Measurements from ENCODE around the gene ZNF521. TPM values are rescaled to one million over a fixed set of nuclear protein-coding genes. Genes with fewer than 3 reads are reported as not detected.

The ZNF521 gene
- total RNA-seq, 3 donors from 2014 or later = 3.2 to 11.6 (median 7.9) TPM

DNA sequence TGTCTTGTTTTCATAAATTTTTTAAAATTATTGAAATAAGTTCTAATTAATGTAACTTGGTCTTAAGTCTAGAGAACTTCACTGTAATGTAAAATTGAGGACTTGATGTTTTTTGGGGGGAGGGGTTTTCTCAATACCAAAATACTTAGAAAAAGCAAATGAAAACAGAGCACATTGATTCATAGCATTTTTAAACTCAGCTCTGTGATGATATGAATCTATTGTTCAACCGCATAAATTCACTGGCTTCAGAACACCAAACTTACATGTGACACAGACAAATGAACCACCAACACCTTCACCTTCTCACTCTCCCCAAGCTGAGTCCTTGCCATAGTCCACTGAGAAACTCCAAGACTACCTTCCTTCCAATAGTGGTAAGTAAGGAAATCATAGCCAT, 108.2 kb downstream of the ZNF521 start:
- Histone ChIP-seq H3K9me3 (no peaks in the 10 kb centered on the region), H3K36me3 (ENCODE audit: low read depth) (no peaks in the 10 kb centered on the region), H3K4me3 (no peak overlapping the region), H3K4me1 (ENCODE audit: low read depth) (no peaks in the 10 kb centered on the region)
- ATAC-seq (no peak), DNase-seq (no peak)
- intact Hi-C loops (cut with DNase I, micrococcal nuclease) = no loop called here
- no peak for TF ChIP-seq CTCF (IDR thresholded peaks at IDR 0.05)

DNA sequence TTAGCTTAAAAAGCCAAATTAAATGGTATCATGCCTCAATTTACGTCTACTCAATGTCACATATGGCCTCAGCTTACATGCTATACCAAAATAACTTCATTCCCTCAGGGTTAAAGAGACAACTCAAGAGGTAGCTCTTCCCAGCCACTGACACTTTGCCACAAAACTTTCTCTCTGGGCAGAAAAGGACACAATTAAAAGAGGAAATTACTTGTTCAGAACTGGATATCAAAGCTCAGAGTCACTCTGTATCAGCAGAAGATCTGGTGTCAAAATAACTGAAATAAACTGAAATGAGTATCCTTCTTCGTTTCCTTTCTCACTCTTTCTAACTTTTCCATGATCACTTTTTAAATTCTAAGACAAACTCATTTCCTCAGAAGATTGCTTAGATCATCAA, 108.7 kb downstream of the ZNF521 start:
- intact Hi-C loops (cut with DNase I, micrococcal nuclease) = no loop called here
- ATAC-seq = no peak

GRCh38 chr18:25240420-25240770, 111.6 kb downstream of the ZNF521 start:
- Histone ChIP-seq H3K9me3 (no peaks in the 10 kb centered on the region), H3K36me3 (ENCODE audit: low read depth) (no peaks in the 10 kb centered on the region), H3K4me3 (no peak overlapping the region), H3K4me1 (ENCODE audit: low read depth) (no peaks in the 10 kb centered on the region)
- DNase-seq = no peak
- intact Hi-C loops (cut with DNase I, micrococcal nuclease) = no loop called here
- no peak for TF ChIP-seq CTCF (IDR thresholded peaks at IDR 0.05)
- ATAC-seq = no peak

More for the DNA sequence above, 108.7 kb downstream of the ZNF521 start:
- no peak for TF ChIP-seq CTCF (IDR thresholded peaks at IDR 0.05)
- no peaks in the 10 kb centered on the region for H3K36me3 ChIP-seq (ENCODE audit: low read depth)
- no peak for DNase-seq
- H3K4me1 ChIP-seq (ENCODE audit: low read depth) = no peaks in the 10 kb centered on the region
- no peaks in the 10 kb centered on the region for H3K9me3 ChIP-seq
- H3K4me3 ChIP-seq = no peak overlapping the region

- DNase-seq (no peak), ATAC-seq (no peak)
- Histone ChIP-seq H3K9me3 (no peaks in the 10 kb centered on the region), H3K4me1 (ENCODE audit: low read depth) (no peaks in the 10 kb centered on the region), H3K36me3 (ENCODE audit: low read depth) (no peaks in the 10 kb centered on the region), H3K4me3 (no peak overlapping the region)
- no peak for TF ChIP-seq CTCF (IDR thresholded peaks at IDR 0.05)
- intact Hi-C loops (cut with DNase I, micrococcal nuclease) = no loop called here
Measured at GRCh38 chr18:25239581-25240419, 112.2 kb downstream of the ZNF521 start.

GRCh38 chr18:25239151-25239550, 112.8 kb downstream of the ZNF521 start:
- no peaks in the 10 kb centered on the region for H3K4me1 ChIP-seq (ENCODE audit: low read depth)
- ATAC-seq (no peak), DNase-seq (no peak)
- no peaks in the 10 kb centered on the region for H3K9me3 ChIP-seq
- intact Hi-C loops (cut with DNase I, micrococcal nuclease) = no loop called here
- H3K36me3 ChIP-seq (ENCODE audit: low read depth) = no peaks in the 10 kb centered on the region
- H3K4me3 ChIP-seq = no peak overlapping the region
- no peak for TF ChIP-seq CTCF (IDR thresholded peaks at IDR 0.05)
